H9 (cell line): ENCODE data around the gene TEKT5. TPM values are rescaled to one million over a fixed set of nuclear protein-coding genes. Genes with fewer than 3 reads are reported as not detected.

ENCODE experiments used
- DNase-seq: peaks from one replicate; pipeline ENCODE4 v3.0.0-alpha.2; 2017
- H2AFZ ChIP-seq: one replicate; pipeline ENCODE4 v1.6.1; 2013; ENCODE audit warnings: mild to moderate bottlenecking, low read length, control low read depth, moderate library complexity
- H2AK5ac ChIP-seq: 2 replicates; pipeline ENCODE4 v1.6.1; 2013; ENCODE audit warnings: low read length, control low read depth, mixed read lengths; ENCODE audit not compliant: insufficient read length
- H2BK120ac ChIP-seq: one replicate; pipeline ENCODE4 v1.6.1; 2013; ENCODE audit warnings: low read depth, mild to moderate bottlenecking, low read length, control low read depth, inconsistent platforms; ENCODE audit not compliant: poor library complexity, severe bottlenecking
- H2BK12ac ChIP-seq: 2 replicates; pipeline ENCODE4 v1.6.1; 2013; ENCODE audit warnings: low read length, control low read depth, mixed read lengths, low read depth; ENCODE audit not compliant: insufficient read length
- H2BK15ac ChIP-seq: 2 replicates; pipeline ENCODE4 v1.6.1; 2013; ENCODE audit warnings: low read depth, low read length, control low read depth
- H2BK20ac ChIP-seq: one replicate; pipeline ENCODE4 v1.6.1; 2013; ENCODE audit warnings: low read depth, mild to moderate bottlenecking, low read length, control low read depth, inconsistent platforms; ENCODE audit not compliant: poor library complexity, severe bottlenecking
- H2BK5ac ChIP-seq: 2 replicates; pipeline ENCODE4 v1.6.1; 2013; ENCODE audit warnings: low read length, control low read depth, mixed read lengths; ENCODE audit not compliant: insufficient read length
- H3K14ac ChIP-seq: 2 replicates; pipeline ENCODE4 v1.6.1; 2013; ENCODE audit warnings: low read length, control low read depth; ENCODE audit not compliant: insufficient read depth
- H3K18ac ChIP-seq: 2 replicates; pipeline ENCODE4 v1.6.1; 2013; ENCODE audit warnings: low read depth, mild to moderate bottlenecking, mixed read lengths, low read length, control low read depth; ENCODE audit not compliant: insufficient read length
- H3K23ac ChIP-seq: 2 replicates; pipeline ENCODE4 v1.6.1; 2013; ENCODE audit warnings: low read length, control low read depth, mixed read lengths, low read depth; ENCODE audit not compliant: insufficient read length
- H3K23me2 ChIP-seq: 2 replicates; pipeline ENCODE4 v1.6.1; 2013; ENCODE audit warnings: low read depth, mild to moderate bottlenecking, mixed read lengths, low read length, control low read depth; ENCODE audit not compliant: insufficient read length, poor library complexity, severe bottlenecking
- H3K27ac ChIP-seq: 2 replicates; pipeline ENCODE4 v1.5.1; 2013; ENCODE audit warnings: low read length, control low read depth, mixed read lengths, low read depth; ENCODE audit not compliant: insufficient read length
- H3K27me3 ChIP-seq: 2 replicates; pipeline ENCODE4 v1.6.1; 2013; ENCODE audit warnings: low read length, control low read depth, inconsistent platforms; ENCODE audit not compliant: insufficient read depth
- H3K4ac ChIP-seq: 2 replicates; pipeline ENCODE4 v1.6.1; 2013; ENCODE audit warnings: low read depth, mild to moderate bottlenecking, control low read depth, inconsistent platforms, low read length, moderate library complexity
- H3K4me1 ChIP-seq: 2 replicates; pipeline ENCODE4 v1.6.1; 2013; ENCODE audit warnings: low read length, control low read depth, inconsistent platforms; ENCODE audit not compliant: insufficient read depth
- H3K4me2 ChIP-seq: 2 replicates; pipeline ENCODE4 v1.6.1; 2013; ENCODE audit warnings: low read length, control low read depth, mixed read lengths; ENCODE audit not compliant: insufficient read length, insufficient read depth
- H3K56ac ChIP-seq: 2 replicates; pipeline ENCODE4 v1.6.1; 2013; ENCODE audit warnings: low read depth, mild to moderate bottlenecking, mixed read lengths, low read length, control low read depth; ENCODE audit not compliant: insufficient read length
- H3K79me1 ChIP-seq: 2 replicates; pipeline ENCODE4 v1.6.1; 2013; ENCODE audit warnings: low read depth, mild to moderate bottlenecking, moderate library complexity, low read length, control low read depth, inconsistent platforms; ENCODE audit not compliant: insufficient read depth, poor library complexity, severe bottlenecking
- H3K79me2 ChIP-seq: 2 replicates; pipeline ENCODE4 v1.6.1; 2013; ENCODE audit warnings: low read length, control low read depth, inconsistent platforms; ENCODE audit not compliant: insufficient read depth
- H3K9ac ChIP-seq: 2 replicates; pipeline ENCODE4 v1.6.1; 2013; ENCODE audit warnings: low read length, control low read depth, mixed read lengths; ENCODE audit not compliant: insufficient read length; ENCODE audit errors: extremely low read depth
- H3K9me3 ChIP-seq: one replicate; pipeline ENCODE4 v1.6.1; 2013; ENCODE audit warnings: low read depth, low read length, inconsistent platforms; ENCODE audit not compliant: control insufficient read depth
- H3T11ph ChIP-seq: one replicate; pipeline ENCODE4 v1.6.1; 2013; ENCODE audit warnings: mild to moderate bottlenecking, low read length, control low read depth, inconsistent platforms
- H4K20me1 ChIP-seq: one replicate; pipeline ENCODE4 v1.6.1; 2013; ENCODE audit not compliant: control insufficient read depth, insufficient read length, insufficient read depth
- H4K5ac ChIP-seq: 2 replicates; pipeline ENCODE4 v1.6.1; 2013; ENCODE audit warnings: low read depth, mild to moderate bottlenecking, mixed read lengths, low read length, control low read depth; ENCODE audit not compliant: insufficient read length
- H4K8ac ChIP-seq: replicated peaks from 2 replicates; pipeline ENCODE4 v1.6.1; 2013; ENCODE audit warnings: low read length, control low read depth, mixed read lengths, low read depth; ENCODE audit not compliant: insufficient read length
- H4K91ac ChIP-seq: 2 replicates; pipeline ENCODE4 v1.6.1; 2013; ENCODE audit warnings: low read depth, mild to moderate bottlenecking, moderate library complexity, mixed read lengths, low read length, control low read depth; ENCODE audit not compliant: insufficient read length
- H3K27ac Mint-ChIP-seq, 3 experiments: 2 replicates in 2 of 3; 3 replicates in 1 of 3; pipeline ENCODE4 v1.8.0; 2020 to 2021; ENCODE audit warnings: mixed read lengths in 3 of 3, mild to moderate bottlenecking in 1 of 3, moderate library complexity in 1 of 3
- H3K27me3 Mint-ChIP-seq: 2 replicates; pipeline ENCODE4 v1.8.0; 2021; ENCODE audit warnings: low read depth, mild to moderate bottlenecking, moderate library complexity, mixed read lengths
- H3K36me3 Mint-ChIP-seq, 3 experiments: 2 replicates in 2 of 3; 3 replicates in 1 of 3; pipeline ENCODE4 v1.8.0; 2020 to 2021; ENCODE audit warnings: low read depth in 3 of 3, mixed read lengths in 3 of 3; ENCODE audit not compliant: insufficient read depth in 1 of 3
- H3K4me1 Mint-ChIP-seq, 2 experiments: 2 replicates each; pipeline ENCODE4 v1.8.0; 2020; ENCODE audit warnings: mixed read lengths in 2 of 2
- H3K4me3 Mint-ChIP-seq, 2 experiments: 2 replicates in 1 of 2; 3 replicates in 1 of 2; pipeline ENCODE4 v1.8.0; 2020 to 2021; ENCODE audit warnings: mild to moderate bottlenecking in 2 of 2, mixed read lengths in 2 of 2, moderate library complexity in 1 of 2
- H3K9me3 Mint-ChIP-seq, 2 experiments: 2 replicates in 1 of 2; 3 replicates in 1 of 2; pipeline ENCODE4 v1.8.0; 2020; ENCODE audit warnings: mild to moderate bottlenecking in 2 of 2, mixed read lengths in 2 of 2, moderate library complexity in 1 of 2
- CTCF ChIP-seq: fragments of 200-600 bp; sonication (generic); conservative IDR thresholded peaks from 3 replicates; pipeline ENCODE4 v1.8.0; 2021; ENCODE audit warnings: antibody characterized with exemption, mild to moderate bottlenecking
- WGBS: extraction: QIAGEN DNeasy Blood & Tissue Kit; methylation state at CpG from one replicate; pipeline ENCODE4 v1.1.7; 2013; ENCODE audit warnings: missing lambda C conversion rate, low lambda C conversion rate, mixed read lengths; ENCODE audit not compliant: insufficient read length; ENCODE audit errors: extremely low coverage; 5-methylcytosine and 5-hydroxymethylcytosine counted together
- total RNA-seq: library from RNA; stranded (reverse); gene quantifications from 2 replicates; pipeline ENCODE4 v1.2.1, GENCODE V29; 2021

TEKT5 gene
- total RNA-seq, 1 experiment from 2014 or later: 0.31 TPM

GRCh38 chr16:10616419-10616755, 78.3 kb downstream of the TEKT5 start:
- Histone ChIP-seq H2AK5ac (no peak overlapping the region), H2AFZ (no peak overlapping the region), H3K79me2 (no peaks in the 10 kb centered on the region), H3K14ac (no peak overlapping the region), H2BK5ac (no peak overlapping the region), H4K8ac (no peak overlapping the region), H3K27ac (no peak overlapping the region), H4K5ac (no peak overlapping the region), H3K23ac (no peak overlapping the region), H3K79me1 (no peaks in the 10 kb centered on the region), H2BK12ac (no peak overlapping the region), H2BK15ac (no peak overlapping the region), H3K9ac (no peak overlapping the region), H3K4me2 (no peak overlapping the region), H3K9me3 (no peaks in the 10 kb centered on the region), H4K20me1 (no peaks in the 10 kb centered on the region), H3K4me1 (peaks cover 10% of the 10 kb centered on the region; the same call in 1 of the 2 replicates), H3K4ac (no peak overlapping the region), H3T11ph (no peak overlapping the region), H3K27me3 (no peaks in the 10 kb centered on the region), H2BK20ac (no peak overlapping the region), H2BK120ac (no peak overlapping the region), H3K18ac (no peak overlapping the region), H4K91ac (no peak overlapping the region), H3K23me2 (peaks cover 4% of the 10 kb centered on the region), H3K56ac (no peak overlapping the region)
- peak overlapping the region in 1 of 3 experiments; percentile 65; a peak in 1 of 7 replicates for H3K27ac Mint-ChIP-seq
- H3K4me3 Mint-ChIP-seq: no peak overlapping the region
- no peaks in the 10 kb centered on the region for H3K9me3 Mint-ChIP-seq
- H3K4me1 Mint-ChIP-seq: peaks cover 30 to 38% of the 10 kb centered on the region in 2 experiments
- no peak for TF ChIP-seq CTCF
- no peaks in the 10 kb centered on the region for H3K36me3 Mint-ChIP-seq
- H3K27me3 Mint-ChIP-seq: no peaks in the 10 kb centered on the region; the same call in 1 of the 2 replicates
- no peak for DNase-seq
- WGBS: no CpG with 5 or more reads among the region's 6 CpGs
